HEK293T (cell line): Measurements from ENCODE around the gene PPOX.

Experiments used
- BHLHE40 ChIP-seq: fragments of 450-650 bp; IDR thresholded peaks from 2 replicates; pipeline ENCODE4 v1.6.1; 2016; ENCODE audit warnings: mild to moderate bottlenecking, moderate library complexity, borderline replicate concordance
- FOXA1 ChIP-seq: fragments of 450-650 bp; IDR thresholded peaks from 2 replicates; pipeline ENCODE4 v1.6.1; 2016; ENCODE audit warnings: mild to moderate bottlenecking
- FOXK2 ChIP-seq: fragments of 450-650 bp; IDR thresholded peaks from 2 replicates; pipeline ENCODE4 v1.6.1; 2016; ENCODE audit warnings: mild to moderate bottlenecking
- HDGF ChIP-seq: fragments of 450-650 bp; IDR thresholded peaks from 2 replicates; pipeline ENCODE4 v1.6.1; 2017; ENCODE audit warnings: antibody characterized with exemption, borderline replicate concordance
- L3MBTL2 ChIP-seq: fragments of 450-650 bp; conservative IDR thresholded peaks from 2 replicates; pipeline ENCODE4 v1.6.1; 2016; ENCODE audit warnings: mild to moderate bottlenecking
- PKNOX1 ChIP-seq: fragments of 450-650 bp; IDR thresholded peaks from 2 replicates; pipeline ENCODE4 v1.6.1; 2016
- SP1 ChIP-seq: fragments of 450-650 bp; IDR thresholded peaks from 2 replicates; pipeline ENCODE4 v1.6.1; 2017
- SUZ12 ChIP-seq: fragments of 450-650 bp; IDR thresholded peaks from 2 replicates; pipeline ENCODE4 v1.6.1; 2016; ENCODE audit warnings: mild to moderate bottlenecking
- ZNF384 ChIP-seq: fragments of 450-650 bp; IDR thresholded peaks from 2 replicates; pipeline ENCODE4 v1.6.1; 2016

- TF ChIP-seq PKNOX1, result no peak
- TF ChIP-seq SUZ12, result no peak
- no peak for TF ChIP-seq L3MBTL2
- TF ChIP-seq FOXA1, result no peak
- TF ChIP-seq HDGF, result no peak
- TF ChIP-seq SP1, result no peak
- no peak for TF ChIP-seq FOXK2
- no peak for TF ChIP-seq ZNF384
- TF ChIP-seq BHLHE40, result no peak
Observed at GRCh38 chr1:161215076-161215475, 48.9 kb downstream of the PPOX start, which contains the start of gene FCER1G.
